HepG2 (cell line): ENCODE results near the gene PA2G4. TPM values are rescaled to one million over a fixed set of nuclear protein-coding genes. Genes with fewer than 3 reads are reported as not detected.

ENCODE experiments used
- HINFP ChIP-seq: sonication (generic); formaldehyde crosslinking; IDR thresholded peaks from 2 replicates; pipeline ENCODE4 v1.4.0; 2020; ENCODE audit warnings: low read depth, mild to moderate bottlenecking, missing genetic modification reagents
- JUND ChIP-seq: sonication (generic); formaldehyde crosslinking; IDR thresholded peaks from 2 replicates; pipeline ENCODE4 v1.8.0; 2022; ENCODE audit warnings: mild to moderate bottlenecking, missing genetic modification reagents
- KLF6 ChIP-seq: IDR thresholded peaks from 2 replicates; pipeline ENCODE4 v1.8.0; 2016; ENCODE audit warnings: missing biosample characterization, missing genetic modification reagents
- NCOA1 ChIP-seq: sonication (generic); formaldehyde crosslinking; IDR thresholded peaks from 2 replicates; pipeline ENCODE4 v1.9.0; 2021; ENCODE audit warnings: missing genetic modification reagents
- NFAT5 ChIP-seq: sonication (generic); formaldehyde crosslinking; IDR thresholded peaks from 2 replicates; pipeline ENCODE4 v1.4.0; 2020; ENCODE audit warnings: missing genetic modification reagents
- SMC3 ChIP-seq: IDR thresholded peaks from 2 replicates; pipeline ENCODE4 v1.6.1; 2011; ENCODE audit warnings: low read length, improper control_type of control experiment
- ZNF101 ChIP-seq: sonication (generic); formaldehyde crosslinking; IDR thresholded peaks from 2 replicates; pipeline ENCODE4 v1.4.0; 2020; ENCODE audit warnings: mild to moderate bottlenecking, low read depth, missing genetic modification reagents, borderline replicate concordance
- ZNF263 ChIP-seq: sonication (generic); formaldehyde crosslinking; IDR thresholded peaks from 2 replicates; pipeline ENCODE4 v1.4.0; 2020; ENCODE audit warnings: missing genetic modification reagents
- polyA plus RNA-seq, 8 experiments: library from polyadenylated mRNA; depleted of rRNA in 3 of 8; stranded (reverse) in 7 of 8; unstranded in 1 of 8; fragments of >200 nt; fragmentation: Illumina TruSeq in 4 of 8; extraction: Trizol in 4 of 8; gene quantifications; 2 replicates each; pipeline versions ENCODE4 v1.2.1 to v1.2.3, GENCODE V29; 2011 to 2016; ENCODE audit warnings: low read depth in 4 of 8, missing spikeins in 1 of 8, mixed read lengths in 1 of 8; ENCODE audit not compliant: insufficient read depth in 1 of 8
- total RNA-seq, 5 experiments: library from RNA; depleted of rRNA; stranded (reverse); fragments of >200 nt; fragmentation: Illumina TruSeq; extraction: Trizol; gene quantifications; 2 replicates each; pipeline ENCODE4 v1.2.3, GENCODE V29; 2016; ENCODE audit warnings: low read depth in 1 of 5
- TF ChIP-seq, protein P1 (sequence below): sonication (generic); formaldehyde crosslinking; IDR thresholded peaks from 2 replicates; pipeline ENCODE4 v1.5.1; 2020; ENCODE audit warnings: mild to moderate bottlenecking, missing genetic modification reagents, borderline replicate concordance
- TF ChIP-seq, protein P2 (sequence below): sonication (generic); formaldehyde crosslinking; IDR thresholded peaks from 2 replicates; pipeline ENCODE4 v1.4.0; 2020; ENCODE audit warnings: low read depth, missing genetic modification reagents

Gene PA2G4
- total and polyA plus RNA-seq, 2 of the 13 experiments (the other 11 are each of a cell fraction or from before 2014, with no cell fraction given): 147 to 240 TPM

DNA sequence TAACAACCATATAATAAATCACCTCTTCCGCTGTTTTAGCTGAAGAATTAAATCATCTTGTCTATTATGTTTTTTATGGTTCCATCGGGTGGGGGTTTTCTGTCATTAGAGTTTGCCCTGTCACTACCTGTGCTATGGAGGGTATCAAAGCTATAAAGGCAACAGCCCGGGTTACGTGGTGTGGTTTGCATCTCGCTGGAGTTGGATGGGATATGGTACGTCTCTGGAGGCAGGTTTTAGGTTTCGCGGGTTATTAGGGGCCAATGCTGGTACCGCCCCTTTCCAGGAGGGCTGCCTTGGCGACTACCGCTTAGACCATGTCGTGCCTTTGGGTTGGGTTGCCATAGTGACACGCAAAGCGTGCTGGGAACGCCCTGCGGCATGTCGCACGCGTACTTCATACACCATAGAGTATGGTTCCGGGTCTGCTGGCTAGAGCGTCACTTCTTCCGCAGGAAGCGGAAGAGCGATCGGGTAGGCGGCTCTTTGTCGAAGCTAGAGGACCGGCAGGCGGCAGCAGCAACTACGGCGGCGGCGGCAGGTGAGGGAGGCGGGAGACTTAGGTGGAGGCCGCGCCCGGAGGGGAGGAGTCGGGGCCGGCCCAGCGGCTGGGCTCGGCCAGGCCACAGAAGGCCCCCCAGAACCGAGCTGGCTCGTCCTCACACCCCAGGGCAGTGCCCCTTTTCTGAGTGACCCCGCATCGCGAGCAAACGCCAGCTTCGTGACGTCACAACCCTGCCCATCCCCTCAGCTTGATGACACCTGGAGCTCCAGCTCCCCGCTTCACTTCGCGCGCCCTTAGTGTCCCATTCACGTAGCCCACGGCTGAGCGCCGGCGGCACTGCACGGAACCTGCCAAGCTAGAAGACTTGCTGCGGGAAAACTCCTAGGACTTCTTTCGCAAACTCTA, 13.7 kb downstream of the PA2G4 start, which contains the start of gene ZC3H10 (continued):
- TF ChIP-seq, protein P1, sequence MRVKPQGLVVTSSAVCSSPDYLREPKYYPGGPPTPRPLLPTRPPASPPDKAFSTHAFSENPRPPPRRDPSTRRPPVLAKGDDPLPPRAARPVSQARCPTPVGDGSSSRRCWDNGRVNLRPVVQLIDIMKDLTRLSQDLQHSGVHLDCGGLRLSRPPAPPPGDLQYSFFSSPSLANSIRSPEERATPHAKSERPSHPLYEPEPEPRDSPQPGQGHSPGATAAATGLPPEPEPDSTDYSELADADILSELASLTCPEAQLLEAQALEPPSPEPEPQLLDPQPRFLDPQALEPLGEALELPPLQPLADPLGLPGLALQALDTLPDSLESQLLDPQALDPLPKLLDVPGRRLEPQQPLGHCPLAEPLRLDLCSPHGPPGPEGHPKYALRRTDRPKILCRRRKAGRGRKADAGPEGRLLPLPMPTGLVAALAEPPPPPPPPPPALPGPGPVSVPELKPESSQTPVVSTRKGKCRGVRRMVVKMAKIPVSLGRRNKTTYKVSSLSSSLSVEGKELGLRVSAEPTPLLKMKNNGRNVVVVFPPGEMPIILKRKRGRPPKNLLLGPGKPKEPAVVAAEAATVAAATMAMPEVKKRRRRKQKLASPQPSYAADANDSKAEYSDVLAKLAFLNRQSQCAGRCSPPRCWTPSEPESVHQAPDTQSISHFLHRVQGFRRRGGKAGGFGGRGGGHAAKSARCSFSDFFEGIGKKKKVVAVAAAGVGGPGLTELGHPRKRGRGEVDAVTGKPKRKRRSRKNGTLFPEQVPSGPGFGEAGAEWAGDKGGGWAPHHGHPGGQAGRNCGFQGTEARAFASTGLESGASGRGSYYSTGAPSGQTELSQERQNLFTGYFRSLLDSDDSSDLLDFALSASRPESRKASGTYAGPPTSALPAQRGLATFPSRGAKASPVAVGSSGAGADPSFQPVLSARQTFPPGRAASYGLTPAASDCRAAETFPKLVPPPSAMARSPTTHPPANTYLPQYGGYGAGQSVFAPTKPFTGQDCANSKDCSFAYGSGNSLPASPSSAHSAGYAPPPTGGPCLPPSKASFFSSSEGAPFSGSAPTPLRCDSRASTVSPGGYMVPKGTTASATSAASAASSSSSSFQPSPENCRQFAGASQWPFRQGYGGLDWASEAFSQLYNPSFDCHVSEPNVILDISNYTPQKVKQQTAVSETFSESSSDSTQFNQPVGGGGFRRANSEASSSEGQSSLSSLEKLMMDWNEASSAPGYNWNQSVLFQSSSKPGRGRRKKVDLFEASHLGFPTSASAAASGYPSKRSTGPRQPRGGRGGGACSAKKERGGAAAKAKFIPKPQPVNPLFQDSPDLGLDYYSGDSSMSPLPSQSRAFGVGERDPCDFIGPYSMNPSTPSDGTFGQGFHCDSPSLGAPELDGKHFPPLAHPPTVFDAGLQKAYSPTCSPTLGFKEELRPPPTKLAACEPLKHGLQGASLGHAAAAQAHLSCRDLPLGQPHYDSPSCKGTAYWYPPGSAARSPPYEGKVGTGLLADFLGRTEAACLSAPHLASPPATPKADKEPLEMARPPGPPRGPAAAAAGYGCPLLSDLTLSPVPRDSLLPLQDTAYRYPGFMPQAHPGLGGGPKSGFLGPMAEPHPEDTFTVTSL (CRISPR knock-in tag): no peak
- TF ChIP-seq ZNF101 (CRISPR knock-in tag): no peak
- TF ChIP-seq NFAT5 (CRISPR knock-in tag): no peak
- TF ChIP-seq NCOA1 (CRISPR knock-in tag): no peak
- no peak for TF ChIP-seq SMC3
- 0 out of 2 replicates have a peak, but pooled peaks have one; percentile 65 for TF ChIP-seq JUND (CRISPR knock-in tag)
- TF ChIP-seq KLF6 (CRISPR knock-in tag): peak; percentile 82; the same call in 1 of the 2 replicates
- TF ChIP-seq, protein P2, sequence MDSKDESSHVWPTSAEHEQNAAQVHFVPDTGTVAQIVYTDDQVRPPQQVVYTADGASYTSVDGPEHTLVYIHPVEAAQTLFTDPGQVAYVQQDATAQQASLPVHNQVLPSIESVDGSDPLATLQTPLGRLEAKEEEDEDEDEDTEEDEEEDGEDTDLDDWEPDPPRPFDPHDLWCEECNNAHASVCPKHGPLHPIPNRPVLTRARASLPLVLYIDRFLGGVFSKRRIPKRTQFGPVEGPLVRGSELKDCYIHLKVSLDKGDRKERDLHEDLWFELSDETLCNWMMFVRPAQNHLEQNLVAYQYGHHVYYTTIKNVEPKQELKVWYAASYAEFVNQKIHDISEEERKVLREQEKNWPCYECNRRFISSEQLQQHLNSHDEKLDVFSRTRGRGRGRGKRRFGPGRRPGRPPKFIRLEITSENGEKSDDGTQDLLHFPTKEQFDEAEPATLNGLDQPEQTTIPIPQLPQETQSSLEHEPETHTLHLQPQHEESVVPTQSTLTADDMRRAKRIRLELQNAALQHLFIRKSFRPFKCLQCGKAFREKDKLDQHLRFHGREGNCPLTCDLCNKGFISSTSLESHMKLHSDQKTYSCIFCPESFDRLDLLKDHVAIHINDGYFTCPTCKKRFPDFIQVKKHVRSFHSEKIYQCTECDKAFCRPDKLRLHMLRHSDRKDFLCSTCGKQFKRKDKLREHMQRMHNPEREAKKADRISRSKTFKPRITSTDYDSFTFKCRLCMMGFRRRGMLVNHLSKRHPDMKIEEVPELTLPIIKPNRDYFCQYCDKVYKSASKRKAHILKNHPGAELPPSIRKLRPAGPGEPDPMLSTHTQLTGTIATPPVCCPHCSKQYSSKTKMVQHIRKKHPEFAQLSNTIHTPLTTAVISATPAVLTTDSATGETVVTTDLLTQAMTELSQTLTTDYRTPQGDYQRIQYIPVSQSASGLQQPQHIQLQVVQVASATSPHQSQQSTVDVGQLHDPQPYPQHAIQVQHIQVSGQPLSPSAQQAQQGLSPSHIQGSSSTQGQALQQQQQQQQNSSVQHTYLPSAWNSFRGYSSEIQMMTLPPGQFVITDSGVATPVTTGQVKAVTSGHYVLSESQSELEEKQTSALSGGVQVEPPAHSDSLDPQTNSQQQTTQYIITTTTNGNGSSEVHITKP (CRISPR knock-in tag): peak; percentile 60; the same call in 1 of the 2 replicates
- TF ChIP-seq ZNF263 (CRISPR knock-in tag): peak; percentile 80; the same call in 1 of the 2 replicates
- TF ChIP-seq HINFP: no peak
